ENCODE results near the gene CSK. TPM values are rescaled to one million over a fixed set of nuclear protein-coding genes. Genes with fewer than 3 reads are reported as not detected.

CSK gene
- total RNA-seq, 1 experiment from 2014 or later, result 49.2 TPM

GRCh38 chr15:74844319-74845207 lies 62.7 kb downstream of the CSK start:
- H3T11ph ChIP-seq (ENCODE audit: low read length), result no peak overlapping the region
- H2BK120ac ChIP-seq (ENCODE audit: low read depth, low read length, poor library complexity, severe bottlenecking), result no peak overlapping the region
- H4K20me1 ChIP-seq (ENCODE audit: control insufficient read depth, insufficient read depth, insufficient read length), result no peaks in the 10 kb centered on the region
- no peaks in the 10 kb centered on the region for H3K27me3 ChIP-seq (ENCODE audit: insufficient read depth, low read length)
- H3K27me3 Mint-ChIP-seq (ENCODE audit: low read depth), result no peaks in the 10 kb centered on the region
- H3K56ac ChIP-seq (ENCODE audit: insufficient read length, low read depth, low read length), result no peak overlapping the region
- no peak overlapping the region for H2AFZ ChIP-seq (ENCODE audit: low read length)
- H3K79me1 ChIP-seq (ENCODE audit: insufficient read depth, low read depth, low read length, poor library complexity, severe bottlenecking), result no peaks in the 10 kb centered on the region
- TF ChIP-seq CTCF (conservative IDR thresholded peaks at IDR 0.05), result no peak
- 0 out of 2 replicates have a peak overlapping the region, but pooled peaks have one; percentile 29 for H2BK15ac ChIP-seq (ENCODE audit: low read depth, low read length)
- WGBS (ENCODE audit: extremely low coverage, insufficient read length, low lambda C conversion rate), result no CpG with 5 or more reads among the region's 12 CpGs
- no peak for DNase-seq
- peak overlapping the region in 2 of 3 experiments; percentile 29 to 89; a peak in 3 of 7 replicates for H3K27ac Mint-ChIP-seq
- H3K9me3 ChIP-seq (ENCODE audit: control insufficient read depth, low read depth, low read length), result no peaks in the 10 kb centered on the region
- no peak overlapping the region for H4K8ac ChIP-seq (replicated peaks; ENCODE audit: insufficient read length, low read depth, low read length)
- no peak overlapping the region for H2BK5ac ChIP-seq (ENCODE audit: insufficient read length, low read length)
- H3K4me2 ChIP-seq (ENCODE audit: insufficient read depth, insufficient read length, low read length), result no peak overlapping the region
- peak overlapping the region in 1 of 2 experiments; percentile 46; a peak in 1 of 5 replicates for H3K4me3 Mint-ChIP-seq
- no peak overlapping the region for H3K9ac ChIP-seq (ENCODE audit: extremely low read depth, insufficient read length, low read length)
- no peak overlapping the region for H3K27ac ChIP-seq (ENCODE audit: insufficient read length, low read depth, low read length)
- H4K5ac ChIP-seq (ENCODE audit: insufficient read length, low read depth, low read length), result no peak overlapping the region
- no peak overlapping the region for H2BK12ac ChIP-seq (ENCODE audit: insufficient read length, low read depth, low read length)
- H3K18ac ChIP-seq (ENCODE audit: insufficient read length, low read depth, low read length), result no peak overlapping the region
- H2AK5ac ChIP-seq (ENCODE audit: insufficient read length, low read length), result no peak overlapping the region
- no peak overlapping the region; the same call in 1 of the 2 replicates for H3K14ac ChIP-seq (ENCODE audit: insufficient read depth, low read length)
- no peaks in the 10 kb centered on the region for H3K9me3 Mint-ChIP-seq
- no peak overlapping the region for H3K23ac ChIP-seq (ENCODE audit: insufficient read length, low read depth, low read length)
- no peak overlapping the region for H3K4ac ChIP-seq (ENCODE audit: low read depth, low read length)
- no peak overlapping the region for H2BK20ac ChIP-seq (ENCODE audit: low read depth, low read length, poor library complexity, severe bottlenecking)
- H3K4me1 ChIP-seq (ENCODE audit: insufficient read depth, low read length), result no peaks in the 10 kb centered on the region; the same call in 1 of the 2 replicates
- H3K23me2 ChIP-seq (ENCODE audit: insufficient read length, low read depth, low read length, poor library complexity, severe bottlenecking), result peaks cover 6% of the 10 kb centered on the region
- no peaks in the 10 kb centered on the region for H3K79me2 ChIP-seq (ENCODE audit: insufficient read depth, low read length)
- H3K36me3 Mint-ChIP-seq (ENCODE audit: insufficient read depth in 1 of 3, low read depth in 3 of 3), result peaks cover 10 to 50% (median 42%) of the 10 kb centered on the region in 3 experiments
- peaks cover 20 to 35% of the 10 kb centered on the region in 2 experiments for H3K4me1 Mint-ChIP-seq
- no peak overlapping the region for H4K91ac ChIP-seq (ENCODE audit: insufficient read length, low read depth, low read length)

Data from H9 (cell line).